Measurements from ENCODE around the gene KRT79. TPM values are rescaled to one million over a fixed set of nuclear protein-coding genes. Genes with fewer than 3 reads are reported as not detected.

Gene KRT79
- total and polyA plus RNA-seq, 2 experiments from 2014 or later, result 0.07 TPM; not detected in 1

DNA sequence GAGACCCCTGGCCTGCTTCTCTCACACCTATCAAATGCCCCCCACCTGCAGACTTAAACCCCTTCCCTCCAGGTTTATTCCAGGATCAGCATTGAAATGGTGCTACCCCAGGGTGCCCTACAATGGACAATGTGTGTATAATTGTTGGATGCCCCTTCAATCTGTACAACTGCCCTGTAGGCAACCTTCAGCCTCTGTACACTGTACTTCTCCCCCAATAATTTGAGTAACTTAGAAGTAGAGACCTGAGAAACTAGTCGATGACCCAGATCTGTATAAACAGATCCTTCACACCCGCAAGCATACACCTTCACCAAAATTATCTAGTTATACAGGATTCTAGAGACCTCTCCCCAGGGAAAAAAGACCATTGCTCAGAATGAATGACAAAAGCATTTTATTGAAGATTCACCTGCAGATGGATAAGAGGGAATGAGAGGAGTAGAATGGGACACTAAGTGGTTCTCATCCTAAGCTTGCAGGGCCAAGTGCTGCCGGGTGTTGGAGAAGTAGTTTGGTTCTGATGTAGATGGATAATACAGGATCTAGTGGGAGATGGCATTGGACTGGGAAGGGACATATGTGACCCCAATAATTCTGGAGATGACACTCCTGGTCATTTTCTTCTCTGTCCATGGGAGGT, 27.8 kb downstream of the KRT79 start:
- H3K9me3 ChIP-seq (ENCODE audit: low read depth), result no peaks in the 10 kb centered on the region
- H3K9me2 ChIP-seq (replicated peaks; ENCODE audit: insufficient read depth), result no peaks in the 10 kb centered on the region
- no peaks in the 10 kb centered on the region for H4K20me1 ChIP-seq (ENCODE audit: insufficient read depth, poor library complexity, severe bottlenecking)
- no peak overlapping the region for H3K4me3 ChIP-seq
- WGBS (ENCODE audit: low lambda C conversion rate, missing lambda C conversion rate), result 96% methylated on average over 3 of the region's 3 CpGs
- peaks cover 11% of the 10 kb centered on the region for H3K27me3 ChIP-seq
- no peak overlapping the region for H3K27ac ChIP-seq
- H3K36me3 ChIP-seq (replicated peaks; ENCODE audit: insufficient read depth, low read depth), result no peaks in the 10 kb centered on the region
- no peak overlapping the region for H2AFZ ChIP-seq
- H3K79me2 ChIP-seq, result no peaks in the 10 kb centered on the region
- TF ChIP-seq, protein P1, sequence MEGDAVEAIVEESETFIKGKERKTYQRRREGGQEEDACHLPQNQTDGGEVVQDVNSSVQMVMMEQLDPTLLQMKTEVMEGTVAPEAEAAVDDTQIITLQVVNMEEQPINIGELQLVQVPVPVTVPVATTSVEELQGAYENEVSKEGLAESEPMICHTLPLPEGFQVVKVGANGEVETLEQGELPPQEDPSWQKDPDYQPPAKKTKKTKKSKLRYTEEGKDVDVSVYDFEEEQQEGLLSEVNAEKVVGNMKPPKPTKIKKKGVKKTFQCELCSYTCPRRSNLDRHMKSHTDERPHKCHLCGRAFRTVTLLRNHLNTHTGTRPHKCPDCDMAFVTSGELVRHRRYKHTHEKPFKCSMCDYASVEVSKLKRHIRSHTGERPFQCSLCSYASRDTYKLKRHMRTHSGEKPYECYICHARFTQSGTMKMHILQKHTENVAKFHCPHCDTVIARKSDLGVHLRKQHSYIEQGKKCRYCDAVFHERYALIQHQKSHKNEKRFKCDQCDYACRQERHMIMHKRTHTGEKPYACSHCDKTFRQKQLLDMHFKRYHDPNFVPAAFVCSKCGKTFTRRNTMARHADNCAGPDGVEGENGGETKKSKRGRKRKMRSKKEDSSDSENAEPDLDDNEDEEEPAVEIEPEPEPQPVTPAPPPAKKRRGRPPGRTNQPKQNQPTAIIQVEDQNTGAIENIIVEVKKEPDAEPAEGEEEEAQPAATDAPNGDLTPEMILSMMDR (IDR thresholded peaks at IDR 0.05; ENCODE audit: poor library complexity), result no peak
- TF ChIP-seq EZH2phosphoT487 (IDR thresholded peaks at IDR 0.05; ENCODE audit: low read depth, severe bottlenecking, unreplicated experiment), result no peak
- no peak for TF ChIP-seq EZH2 (IDR thresholded peaks at IDR 0.05; ENCODE audit: borderline replicate concordance)
- DNase-seq (ENCODE audit: low spot score), result no peak
- H3K4me1 ChIP-seq (ENCODE audit: insufficient read depth), result no peaks in the 10 kb centered on the region
- H3K4me2 ChIP-seq, result no peak overlapping the region

DNA sequence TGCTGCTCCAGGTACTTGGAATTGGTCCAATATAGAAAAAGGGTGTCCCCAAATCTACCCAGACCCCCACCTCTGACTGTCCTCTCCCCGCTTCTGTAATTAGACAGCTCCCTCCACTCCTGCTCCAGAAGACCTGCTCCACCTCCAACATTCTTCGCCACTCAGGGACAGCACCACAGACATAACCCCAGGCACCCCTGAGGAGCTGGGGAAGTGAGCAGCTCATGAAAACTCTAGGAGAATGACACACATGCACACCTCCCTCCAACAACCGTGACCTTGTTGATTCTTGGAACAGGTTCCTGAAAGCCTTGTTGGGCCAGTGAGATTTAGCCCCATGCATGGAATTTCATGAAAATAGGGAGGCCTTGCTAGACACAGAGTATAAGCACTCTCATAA, 28.4 kb downstream of the KRT79 start:
- no peak for TF ChIP-seq EZH2phosphoT487 (IDR thresholded peaks at IDR 0.05; ENCODE audit: low read depth, severe bottlenecking, unreplicated experiment)
- no peak for TF ChIP-seq EZH2 (IDR thresholded peaks at IDR 0.05; ENCODE audit: borderline replicate concordance)
- TF ChIP-seq, protein P1 (IDR thresholded peaks at IDR 0.05; ENCODE audit: poor library complexity), result no peak
- Histone ChIP-seq H3K9me2 (replicated peaks; ENCODE audit: insufficient read depth) (no peaks in the 10 kb centered on the region), H3K4me2 (no peak overlapping the region), H4K20me1 (ENCODE audit: insufficient read depth, poor library complexity, severe bottlenecking) (no peaks in the 10 kb centered on the region), H2AFZ (no peak overlapping the region), H3K27me3 (peaks cover 11% of the 10 kb centered on the region), H3K9me3 (ENCODE audit: low read depth) (no peaks in the 10 kb centered on the region), H3K4me3 (no peak overlapping the region), H3K4me1 (ENCODE audit: insufficient read depth) (no peaks in the 10 kb centered on the region), H3K36me3 (replicated peaks; ENCODE audit: insufficient read depth, low read depth) (no peaks in the 10 kb centered on the region), H3K79me2 (no peaks in the 10 kb centered on the region), H3K27ac (no peak overlapping the region)
- no peak for DNase-seq (ENCODE audit: low spot score)
- 74% methylated on average over 3 of the region's 3 CpGs for WGBS (ENCODE audit: low lambda C conversion rate, missing lambda C conversion rate)

GRCh38 chr12:52805000-52805399, 29.1 kb downstream of the KRT79 start:
- no peak for DNase-seq (ENCODE audit: low spot score)
- no peaks in the 10 kb centered on the region for H3K9me2 ChIP-seq (replicated peaks; ENCODE audit: insufficient read depth)
- H3K4me1 ChIP-seq (ENCODE audit: insufficient read depth), result no peaks in the 10 kb centered on the region
- H3K27ac ChIP-seq, result no peak overlapping the region
- H2AFZ ChIP-seq, result no peak overlapping the region
- H3K4me2 ChIP-seq, result no peak overlapping the region
- TF ChIP-seq EZH2 (IDR thresholded peaks at IDR 0.05; ENCODE audit: borderline replicate concordance), result no peak
- no peak for TF ChIP-seq EZH2phosphoT487 (IDR thresholded peaks at IDR 0.05; ENCODE audit: low read depth, severe bottlenecking, unreplicated experiment)
- TF ChIP-seq, protein P1 (IDR thresholded peaks at IDR 0.05; ENCODE audit: poor library complexity), result no peak
- peaks cover 11% of the 10 kb centered on the region for H3K27me3 ChIP-seq
- no peaks in the 10 kb centered on the region for H4K20me1 ChIP-seq (ENCODE audit: insufficient read depth, poor library complexity, severe bottlenecking)
- H3K36me3 ChIP-seq (replicated peaks; ENCODE audit: insufficient read depth, low read depth), result no peaks in the 10 kb centered on the region
- WGBS (ENCODE audit: low lambda C conversion rate, missing lambda C conversion rate), result 24% methylated on average over 1 of the region's 1 CpG
- H3K4me3 ChIP-seq, result no peak overlapping the region
- no peaks in the 10 kb centered on the region for H3K9me3 ChIP-seq (ENCODE audit: low read depth)
- H3K79me2 ChIP-seq, result no peaks in the 10 kb centered on the region
